ENCODE data around the gene OR51I1.

OR51I1 gene

DNA sequence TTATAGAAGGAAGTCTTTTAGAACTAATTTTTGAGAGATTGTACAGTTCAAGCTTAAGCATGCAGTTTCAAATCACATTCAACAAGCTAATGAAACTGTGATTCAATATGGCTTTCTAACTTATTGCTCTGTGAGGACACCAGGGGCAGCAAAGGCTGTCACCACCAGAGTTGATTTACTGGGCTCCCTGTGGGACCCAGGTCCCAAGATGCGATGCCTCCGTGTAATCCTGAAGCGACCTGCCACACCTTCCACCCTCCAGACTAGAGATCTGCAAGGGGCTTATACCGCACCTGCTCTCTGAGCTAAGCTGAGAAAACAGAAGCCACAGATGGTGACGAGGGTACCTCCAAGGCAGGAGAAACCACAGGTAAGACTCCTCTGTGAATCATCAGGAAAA is 20.3 kb downstream of the OR51I1 start:
- Histone ChIP-seq H2AFZ (ENCODE audit: low read depth, low read length, severe bottlenecking) (no peak overlapping the region), H3K9ac (ENCODE audit: low read length) (no peak overlapping the region), H3K9me3 (ENCODE audit: insufficient read depth, low read length) (no peaks in the 10 kb centered on the region), H3K27me3 (ENCODE audit: low read length) (no peaks in the 10 kb centered on the region), H3K9me2 (replicated peaks; ENCODE audit: insufficient read depth, low read length) (no peaks in the 10 kb centered on the region), H3F3A (ENCODE audit: insufficient read depth) (no peaks in the 10 kb centered on the region), H3K36me3 (ENCODE audit: low read length) (no peaks in the 10 kb centered on the region), H3K4me2 (ENCODE audit: low read depth, low read length, poor library complexity, severe bottlenecking) (no peak overlapping the region), H3K4me3 (ENCODE audit: insufficient read depth, low read length, poor library complexity, severe bottlenecking) (no peak overlapping the region), H4K20me1 (ENCODE audit: low read depth, low read length) (no peaks in the 10 kb centered on the region), H3K27ac (ENCODE audit: low read depth, low read length) (no peak overlapping the region), H3K79me2 (ENCODE audit: insufficient read depth, low read length) (no peaks in the 10 kb centered on the region)
- TF ChIP-seq EZH2phosphoT487 (conservative IDR thresholded peaks at IDR 0.05; ENCODE audit: low read length), result no peak
- TF ChIP-seq, protein P1, sequence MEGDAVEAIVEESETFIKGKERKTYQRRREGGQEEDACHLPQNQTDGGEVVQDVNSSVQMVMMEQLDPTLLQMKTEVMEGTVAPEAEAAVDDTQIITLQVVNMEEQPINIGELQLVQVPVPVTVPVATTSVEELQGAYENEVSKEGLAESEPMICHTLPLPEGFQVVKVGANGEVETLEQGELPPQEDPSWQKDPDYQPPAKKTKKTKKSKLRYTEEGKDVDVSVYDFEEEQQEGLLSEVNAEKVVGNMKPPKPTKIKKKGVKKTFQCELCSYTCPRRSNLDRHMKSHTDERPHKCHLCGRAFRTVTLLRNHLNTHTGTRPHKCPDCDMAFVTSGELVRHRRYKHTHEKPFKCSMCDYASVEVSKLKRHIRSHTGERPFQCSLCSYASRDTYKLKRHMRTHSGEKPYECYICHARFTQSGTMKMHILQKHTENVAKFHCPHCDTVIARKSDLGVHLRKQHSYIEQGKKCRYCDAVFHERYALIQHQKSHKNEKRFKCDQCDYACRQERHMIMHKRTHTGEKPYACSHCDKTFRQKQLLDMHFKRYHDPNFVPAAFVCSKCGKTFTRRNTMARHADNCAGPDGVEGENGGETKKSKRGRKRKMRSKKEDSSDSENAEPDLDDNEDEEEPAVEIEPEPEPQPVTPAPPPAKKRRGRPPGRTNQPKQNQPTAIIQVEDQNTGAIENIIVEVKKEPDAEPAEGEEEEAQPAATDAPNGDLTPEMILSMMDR (IDR thresholded peaks at IDR 0.05; ENCODE audit: insufficient read depth, low read length, poor library complexity, severe bottlenecking), result no peak

DNA sequence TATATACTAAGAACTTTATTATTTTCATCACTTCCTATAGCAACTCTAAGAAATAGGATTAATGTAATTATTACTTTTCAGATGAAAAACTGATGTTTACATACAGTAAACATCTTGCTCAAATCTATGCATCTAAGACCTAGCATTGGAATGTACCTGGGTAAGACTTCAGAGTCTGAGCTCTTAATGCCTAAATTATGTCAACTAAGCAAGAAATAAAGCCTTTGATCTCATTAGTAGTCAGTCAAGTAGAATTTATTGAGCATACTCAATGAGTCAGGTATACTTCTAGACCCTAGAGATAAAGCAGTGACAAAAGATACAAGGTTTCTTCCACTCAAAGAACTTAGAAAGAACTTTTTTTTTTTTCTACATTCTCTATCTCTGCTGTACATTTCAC is 36.1 kb downstream of the OR51I1 start:
- Histone ChIP-seq H3K9me2 (replicated peaks; ENCODE audit: insufficient read depth, low read length) (no peaks in the 10 kb centered on the region), H3K4me3 (ENCODE audit: insufficient read depth, low read length, poor library complexity, severe bottlenecking) (no peak overlapping the region), H2AFZ (ENCODE audit: low read depth, low read length, severe bottlenecking) (no peak overlapping the region), H3K9me3 (ENCODE audit: insufficient read depth, low read length) (no peaks in the 10 kb centered on the region), H3K27ac (ENCODE audit: low read depth, low read length) (no peak overlapping the region), H4K20me1 (ENCODE audit: low read depth, low read length) (no peaks in the 10 kb centered on the region), H3K9ac (ENCODE audit: low read length) (no peak overlapping the region), H3K27me3 (ENCODE audit: low read length) (no peaks in the 10 kb centered on the region), H3K4me2 (ENCODE audit: low read depth, low read length, poor library complexity, severe bottlenecking) (no peak overlapping the region), H3K79me2 (ENCODE audit: insufficient read depth, low read length) (no peaks in the 10 kb centered on the region), H3K36me3 (ENCODE audit: low read length) (no peaks in the 10 kb centered on the region), H3F3A (ENCODE audit: insufficient read depth) (no peaks in the 10 kb centered on the region)
- TF ChIP-seq EZH2phosphoT487 (conservative IDR thresholded peaks at IDR 0.05; ENCODE audit: low read length), result no peak
- TF ChIP-seq, protein P1 (IDR thresholded peaks at IDR 0.05; ENCODE audit: insufficient read depth, low read length, poor library complexity, severe bottlenecking), result no peak

DNA sequence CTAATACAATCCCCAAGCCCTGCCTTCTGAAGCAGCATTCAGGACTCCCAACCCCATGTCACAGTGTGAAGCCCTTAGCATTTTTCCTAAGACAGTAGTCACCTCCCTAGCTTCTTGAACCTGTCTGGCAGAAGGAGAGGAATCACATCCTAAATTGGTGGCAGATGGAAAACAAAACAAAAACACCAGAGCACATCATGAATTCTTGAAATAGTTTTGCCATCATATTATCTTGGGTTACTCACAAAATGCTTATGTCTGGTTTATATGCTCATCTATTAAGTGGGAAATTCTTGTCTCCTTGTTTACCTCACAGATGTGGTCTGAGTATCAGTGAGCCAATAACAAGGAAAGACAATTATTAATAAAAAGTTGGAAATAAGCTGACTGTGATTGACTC is 42.4 kb downstream of the OR51I1 start:
- Histone ChIP-seq H3K4me3 (ENCODE audit: insufficient read depth, low read length, poor library complexity, severe bottlenecking) (no peak overlapping the region), H3K27ac (ENCODE audit: low read depth, low read length) (no peak overlapping the region), H3F3A (ENCODE audit: insufficient read depth) (no peaks in the 10 kb centered on the region), H3K9me2 (replicated peaks; ENCODE audit: insufficient read depth, low read length) (no peaks in the 10 kb centered on the region), H3K79me2 (ENCODE audit: insufficient read depth, low read length) (no peaks in the 10 kb centered on the region), H2AFZ (ENCODE audit: low read depth, low read length, severe bottlenecking) (no peak overlapping the region), H3K9ac (ENCODE audit: low read length) (no peak overlapping the region), H4K20me1 (ENCODE audit: low read depth, low read length) (no peaks in the 10 kb centered on the region), H3K27me3 (ENCODE audit: low read length) (no peaks in the 10 kb centered on the region), H3K9me3 (ENCODE audit: insufficient read depth, low read length) (no peaks in the 10 kb centered on the region), H3K4me2 (ENCODE audit: low read depth, low read length, poor library complexity, severe bottlenecking) (no peak overlapping the region), H3K36me3 (ENCODE audit: low read length) (no peaks in the 10 kb centered on the region)
- TF ChIP-seq, protein P1 (IDR thresholded peaks at IDR 0.05; ENCODE audit: insufficient read depth, low read length, poor library complexity, severe bottlenecking), result no peak
- no peak for TF ChIP-seq EZH2phosphoT487 (conservative IDR thresholded peaks at IDR 0.05; ENCODE audit: low read length)
